SK-N-SH (cell line): Measurements from ENCODE around the gene PIK3R1. TPM values are rescaled to one million over a fixed set of nuclear protein-coding genes. Genes with fewer than 3 reads are reported as not detected.

ENCODE experiments used
- CTCF ChIA-PET: fragments of 300-600, 350-600 bp; formaldehyde crosslinking; extraction: SDS; loops from one replicate; lab custom pipeline; 2021; lab: Yijun Ruan, JAX
- POLR2A ChIA-PET: fragments of 350-600 bp; sonication (Branson Sonifier 250); formaldehyde crosslinking; extraction: SDS; loops from one replicate; lab custom pipeline; 2020; ENCODE audit warnings: antibody characterized with exemption, inconsistent platforms; lab: Yijun Ruan, JAX
- DNase-seq: peaks from one replicate; pipeline ENCODE4 v3.0.0; 2012
- H2AFZ ChIP-seq: fragments of 200-600 bp; sonication (generic); 2 replicates; pipeline ENCODE4 v1.8.1; 2016; ENCODE audit warnings: antibody characterized with exemption, mild to moderate bottlenecking, low read depth
- H3F3A ChIP-seq: fragments of 200-600 bp; sonication (generic); replicated peaks from 2 replicates; pipeline ENCODE3; 2016; ENCODE audit warnings: antibody characterized with exemption, mild to moderate bottlenecking; ENCODE audit not compliant: insufficient read depth
- H3K27ac ChIP-seq, 2 experiments: fragments of 200-500 bp in 1 of 2; fragments of 200-600 bp in 1 of 2; sonication (Bioruptor generic) in 1 of 2; sonication (generic), shearing (Covaris generic) in 1 of 2; 2 replicates each; pipeline versions ENCODE4 v1.5.1 to v1.6.1; 2014 to 2016; ENCODE audit warnings: low read depth in 2 of 2, inconsistent platforms in 1 of 2, low read length in 1 of 2, mild to moderate bottlenecking in 1 of 2, mixed read lengths in 1 of 2
- H3K27me3 ChIP-seq: fragments of 200-600 bp; sonication (generic), shearing (Covaris generic); 2 replicates; pipeline ENCODE4 v1.6.1; 2016; ENCODE audit warnings: mixed run types; ENCODE audit not compliant: insufficient read depth
- H3K36me3 ChIP-seq, 2 experiments: fragments of 200-500 bp in 1 of 2; fragments of 200-600 bp in 1 of 2; sonication (Bioruptor generic) in 1 of 2; sonication (generic) in 1 of 2; replicated peaks in 1 of 2; 2 replicates each; pipeline versions ENCODE3 to v1.5.1; 2014 to 2016; ENCODE audit warnings: low read length in 1 of 2, mild to moderate bottlenecking in 1 of 2; ENCODE audit not compliant: insufficient read depth in 2 of 2, control insufficient read depth in 1 of 2
- H3K4me1 ChIP-seq, 2 experiments: fragments of 200-500 bp in 1 of 2; fragments of 200-600 bp in 1 of 2; sonication (Bioruptor generic) in 1 of 2; sonication (generic), shearing (Covaris generic) in 1 of 2; 2 replicates each; pipeline versions ENCODE4 v1.5.1 to v1.6.1; 2014 to 2016; ENCODE audit warnings: low read depth in 1 of 2, low read length in 1 of 2, mixed run types in 1 of 2; ENCODE audit not compliant: insufficient read depth in 2 of 2, control insufficient read depth in 1 of 2
- H3K4me2 ChIP-seq: fragments of 200-600 bp; sonication (generic), shearing (Covaris generic); 2 replicates; pipeline ENCODE4 v1.6.1; 2017; ENCODE audit warnings: mixed run types
- H3K4me3 ChIP-seq, 2 experiments: fragments of 200-500 bp in 1 of 2; fragments of 200-600 bp in 1 of 2; sonication (Bioruptor generic) in 1 of 2; sonication (generic), shearing (Covaris generic) in 1 of 2; 2 replicates each; pipeline versions ENCODE4 v1.5.1 to v1.8.1; 2014 to 2016; ENCODE audit warnings: low read depth in 2 of 2, inconsistent platforms in 1 of 2, low read length in 1 of 2, mild to moderate bottlenecking in 1 of 2, mixed read lengths in 1 of 2, moderate library complexity in 1 of 2
- H3K79me2 ChIP-seq: fragments of 200-600 bp; sonication (generic); 2 replicates; pipeline ENCODE4 v1.8.1; 2017; ENCODE audit warnings: mild to moderate bottlenecking; ENCODE audit not compliant: insufficient read depth
- H3K9ac ChIP-seq: fragments of 200-600 bp; sonication (generic); 2 replicates; pipeline ENCODE4 v1.6.1; 2017; ENCODE audit warnings: mixed run types
- H3K9me2 ChIP-seq: fragments of 200-600 bp; sonication (generic); 2 replicates; pipeline ENCODE4 v1.6.1; 2017; ENCODE audit warnings: mixed run types
- H3K9me3 ChIP-seq: fragments of 200-600 bp; sonication (generic); 2 replicates; pipeline ENCODE4 v1.6.1; 2017; ENCODE audit warnings: mixed run types, mild to moderate bottlenecking, moderate library complexity
- H4K20me1 ChIP-seq: fragments of 200-600 bp; sonication (generic); 2 replicates; pipeline ENCODE4 v1.6.1; 2017; ENCODE audit warnings: mild to moderate bottlenecking, mixed run types; ENCODE audit not compliant: insufficient read depth
- CTCF ChIP-seq: fragments of 200-600 bp; sonication (generic); IDR thresholded peaks from 2 replicates; pipeline ENCODE4 v1.6.1; 2017; ENCODE audit warnings: antibody characterized with exemption, mild to moderate bottlenecking, moderate library complexity
- ELF1 ChIP-seq: IDR thresholded peaks from 2 replicates; pipeline ENCODE4 v1.4.0; 2012
- GABPA ChIP-seq: IDR thresholded peaks from 2 replicates; pipeline ENCODE4 v1.4.0; 2012; ENCODE audit warnings: low read depth, mild to moderate bottlenecking
- MAX ChIP-seq: IDR thresholded peaks from 2 replicates; pipeline ENCODE4 v1.4.0; 2012; ENCODE audit warnings: low read depth
- POLR2AphosphoS5 ChIP-seq: IDR thresholded peaks from 2 replicates; pipeline ENCODE4 v1.6.1; 2012; ENCODE audit warnings: low read depth, low read length
- RAD21 ChIP-seq: IDR thresholded peaks from 2 replicates; pipeline ENCODE4 v1.6.1; 2012; ENCODE audit warnings: mild to moderate bottlenecking, low read length
- SMC3 ChIP-seq: IDR thresholded peaks from 2 replicates; pipeline ENCODE4 v1.6.1; 2012; ENCODE audit warnings: low read depth, low read length, improper control_type of control experiment
- TAF1 ChIP-seq: IDR thresholded peaks from 2 replicates; pipeline ENCODE4 v1.6.1; 2012; ENCODE audit warnings: low read depth, mild to moderate bottlenecking, low read length, moderate library complexity, borderline replicate concordance
- TCF12 ChIP-seq: IDR thresholded peaks from 2 replicates; pipeline ENCODE4 v1.4.0; 2012
- USF1 ChIP-seq: IDR thresholded peaks from 2 replicates; pipeline ENCODE4 v1.4.0; 2012; ENCODE audit warnings: low read depth, borderline replicate concordance
- YY1 ChIP-seq: IDR thresholded peaks from 2 replicates; pipeline ENCODE4 v1.4.0; 2012; ENCODE audit warnings: low read depth, mild to moderate bottlenecking
- WGBS: methylation state at CpG from one replicate; pipeline ENCODE4 v1.1.6; 2017; ENCODE audit warnings: low lambda C conversion rate; 5-methylcytosine and 5-hydroxymethylcytosine counted together
- polyA plus RNA-seq, 3 experiments: library from polyadenylated mRNA; depleted of rRNA; stranded (reverse); fragments of >200 nt; gene quantifications; 2 replicates each; pipeline ENCODE4 v1.2.3, GENCODE V29; 2012

PIK3R1 gene
- polyA plus RNA-seq, 1 of the 3 experiments (the other 2 are of a cell fraction), result 2.0 TPM

- ChIA-PET CTCF (interaction anchor here (0.8 to 9.6 kb wide), 11 partner anchors 13 to 970 kb away, joined by 3 to 72 read pairs (median 5); no protein-coding TSS in a partner anchor), POLR2A (interaction anchor here (0.7 to 3.2 kb wide), 8 partner anchors 9 to 1001 kb away, joined by 3 to 13 read pairs (median 4); no protein-coding TSS in a partner anchor)
- Histone ChIP-seq H3F3A (no peaks in the 10 kb centered on the region), H3K36me3 (peaks cover 0 to 3% of the 10 kb centered on the region in 2 experiments), H2AFZ (peak overlapping the region; percentile 70), H4K20me1 (peaks cover 24% of the 10 kb centered on the region), H3K27ac (peak overlapping the region; percentile 93 to 97), H3K9ac (peak overlapping the region; percentile 95), H3K79me2 (peaks cover 50% of the 10 kb centered on the region), H3K4me3 (peak overlapping the region; percentile 78 to 95), H3K27me3 (no peaks in the 10 kb centered on the region), H3K9me3 (no peaks in the 10 kb centered on the region; the same call in 1 of the 2 replicates), H3K9me2 (no peaks in the 10 kb centered on the region), H3K4me1 (peaks cover 12 to 14% of the 10 kb centered on the region in 2 experiments; a peak in 3 of 4 replicates), H3K4me2 (peak overlapping the region; percentile 84)
- WGBS, result 1% methylated on average over 19 of the region's 49 CpGs
- TF ChIP-seq MAX (0 out of 2 replicates have a peak, but pooled peaks have one; percentile 13), CTCF (no peak), TCF12 (peak; percentile 23; the same call in 1 of the 2 replicates), ELF1 (peak; percentile 72), USF1 (no peak), YY1 (no peak), TAF1 (peak; percentile 37), RAD21 (no peak), POLR2AphosphoS5 (peak; percentile 46; the same call in 1 of the 2 replicates), GABPA (peak; percentile 59), SMC3 (no peak)
- peak; percentile 81 for DNase-seq
Observed at GRCh38 chr5:68216245-68217046, 890 bp downstream of the PIK3R1 start.

- Histone ChIP-seq H3K9ac (peak overlapping the region; percentile 95), H4K20me1 (peaks cover 28% of the 10 kb centered on the region), H3K27ac (peak overlapping the region; percentile 93 to 97; a peak in 3 of 4 replicates), H3K4me2 (peak overlapping the region; percentile 84), H3K9me3 (no peaks in the 10 kb centered on the region), H3K36me3 (peaks cover 0 to 3% of the 10 kb centered on the region in 2 experiments), H3K27me3 (no peaks in the 10 kb centered on the region), H2AFZ (peak overlapping the region; percentile 70), H3K4me3 (peak overlapping the region; percentile 78 to 95), H3F3A (no peaks in the 10 kb centered on the region), H3K9me2 (no peaks in the 10 kb centered on the region), H3K79me2 (peaks cover 55% of the 10 kb centered on the region), H3K4me1 (peaks cover 12 to 14% of the 10 kb centered on the region in 2 experiments; a peak in 3 of 4 replicates)
- peak; percentile 30 for DNase-seq
- TF ChIP-seq ELF1 (0 out of 2 replicates have a peak, but pooled peaks have one; percentile 22), TCF12 (no peak)
- ChIA-PET POLR2A (interaction anchor here (0.7 to 3.2 kb wide), 4 partner anchors 16 to 359 kb away, joined by 3 to 13 read pairs (median 6); no protein-coding TSS in a partner anchor), CTCF (interaction anchor here (0.8 to 9.6 kb wide), 8 partner anchors 13 to 971 kb away, joined by 3 to 72 read pairs (median 5); no protein-coding TSS in a partner anchor)
- 2% methylated on average over 3 of the region's 3 CpGs for WGBS
Observed at GRCh38 chr5:68217047-68217355, 1.4 kb downstream of the PIK3R1 start.
